Neuronal stem cell (in vitro differentiated cells): Measurements from ENCODE around the gene THRAP3.
A peak's percentile ranks its signal among the peaks of the same experiment; 100 is the strongest.

ENCODE experiments used
- DNase-seq: peaks from one replicate; pipeline ENCODE4 v3.0.0-alpha.2; 2013; ENCODE audit warnings: low spot score
- H2AFZ ChIP-seq: one replicate; pipeline ENCODE4 v1.6.1; 2013; ENCODE audit warnings: mild to moderate bottlenecking, low read length, inconsistent platforms
- H2AK5ac ChIP-seq: 2 replicates; pipeline ENCODE4 v1.6.1; 2013; ENCODE audit warnings: low read depth, mild to moderate bottlenecking, inconsistent platforms, low read length, moderate library complexity, mixed read lengths
- H2BK120ac ChIP-seq: 2 replicates; pipeline ENCODE4 v1.6.1; 2013; ENCODE audit warnings: low read depth, mild to moderate bottlenecking, inconsistent platforms, low read length, moderate library complexity, mixed read lengths
- H2BK12ac ChIP-seq: one replicate; pipeline ENCODE4 v1.6.1; 2013; ENCODE audit warnings: low read length, inconsistent platforms
- H2BK15ac ChIP-seq: 2 replicates; pipeline ENCODE4 v1.6.1; 2013; ENCODE audit warnings: mild to moderate bottlenecking, low read length, inconsistent platforms, mixed read lengths
- H2BK5ac ChIP-seq: one replicate; pipeline ENCODE4 v1.6.1; 2013; ENCODE audit warnings: inconsistent platforms, mild to moderate bottlenecking, low read length, moderate library complexity
- H3K14ac ChIP-seq: one replicate; pipeline ENCODE4 v1.6.1; 2013; ENCODE audit warnings: low read length, inconsistent platforms
- H3K18ac ChIP-seq: 2 replicates; pipeline ENCODE4 v1.6.1; 2013; ENCODE audit warnings: low read length, inconsistent platforms
- H3K23ac ChIP-seq: 2 replicates; pipeline ENCODE4 v1.6.1; 2013; ENCODE audit warnings: low read depth, mild to moderate bottlenecking, mixed read lengths, low read length, inconsistent platforms; ENCODE audit not compliant: poor library complexity
- H3K27ac ChIP-seq: replicated peaks from 3 replicates; pipeline ENCODE4 v1.5.1; 2013; ENCODE audit warnings: low read length, inconsistent platforms
- H3K27me3 ChIP-seq, 3 experiments: 2 replicates each; pipeline ENCODE4 v1.6.1; 2013; ENCODE audit warnings: low read length in 3 of 3, mild to moderate bottlenecking in 2 of 3, inconsistent platforms in 1 of 3, low read depth in 1 of 3, mixed read lengths in 1 of 3, moderate library complexity in 1 of 3; ENCODE audit not compliant: control insufficient read depth in 3 of 3, insufficient read depth in 3 of 3
- H3K36me3 ChIP-seq, 2 donors: replicated peaks in 1 of 2; 2 replicates each; pipeline ENCODE4 v1.6.1; 2013; ENCODE audit warnings: low read length in 2 of 2; ENCODE audit not compliant: control insufficient read depth in 2 of 2, insufficient read depth in 2 of 2
- H3K4ac ChIP-seq: 2 replicates; pipeline ENCODE4 v1.6.1; 2013; ENCODE audit warnings: inconsistent platforms, mild to moderate bottlenecking, low read length, moderate library complexity
- H3K4me1 ChIP-seq, 2 donors: 1 replicate in 1 of 2; 2 replicates in 1 of 2; pipeline ENCODE4 v1.6.1; 2013; ENCODE audit warnings: low read length in 2 of 2, low read depth in 1 of 2; ENCODE audit not compliant: control insufficient read depth in 2 of 2, insufficient read depth in 1 of 2
- H3K4me2 ChIP-seq: one replicate; pipeline ENCODE4 v1.6.1; 2013; ENCODE audit warnings: mild to moderate bottlenecking, low read length, inconsistent platforms; ENCODE audit not compliant: insufficient read depth, poor library complexity, severe bottlenecking
- H3K4me3 ChIP-seq, 2 donors: 2 replicates each; pipeline ENCODE4 v1.5.1; 2013; ENCODE audit warnings: low read length in 2 of 2, mild to moderate bottlenecking in 2 of 2, inconsistent platforms in 1 of 2, moderate library complexity in 1 of 2
- H3K79me1 ChIP-seq: one replicate; pipeline ENCODE4 v1.6.1; 2013; ENCODE audit warnings: low read depth, mild to moderate bottlenecking, inconsistent platforms, low read length, moderate library complexity
- H3K9ac ChIP-seq: one replicate; pipeline ENCODE4 v1.6.1; 2013; ENCODE audit warnings: mild to moderate bottlenecking, low read depth, low read length, inconsistent platforms; ENCODE audit not compliant: poor library complexity
- H3K9me3 ChIP-seq, 2 donors: replicated peaks in 1 of 2; 2 replicates each; pipeline versions ENCODE3 to v1.6.1; 2013; ENCODE audit warnings: low read length in 2 of 2, mild to moderate bottlenecking in 2 of 2, inconsistent platforms in 1 of 2, low read depth in 1 of 2, mixed read lengths in 1 of 2, moderate library complexity in 1 of 2; ENCODE audit not compliant: control insufficient read depth in 2 of 2, insufficient read depth in 1 of 2
- H4K8ac ChIP-seq: one replicate; pipeline ENCODE4 v1.6.1; 2013; ENCODE audit warnings: low read depth, mild to moderate bottlenecking, inconsistent platforms, low read length, moderate library complexity
- H4K91ac ChIP-seq: one replicate; pipeline ENCODE4 v1.6.1; 2013; ENCODE audit warnings: low read length, low read depth, mild to moderate bottlenecking, inconsistent platforms; ENCODE audit not compliant: poor library complexity
- WGBS, 2 donors: extraction: QIAGEN DNeasy Blood & Tissue Kit; methylation state at CpG; one replicate each; pipeline ENCODE4 v1.1.7; 2013; ENCODE audit warnings: missing lambda C conversion rate in 2 of 2, mixed read lengths in 1 of 2; ENCODE audit not compliant: insufficient read length in 2 of 2, insufficient replicate concordance in 1 of 2; ENCODE audit errors: extremely low coverage in 2 of 2; 5-methylcytosine and 5-hydroxymethylcytosine counted together

Gene THRAP3

DNA sequence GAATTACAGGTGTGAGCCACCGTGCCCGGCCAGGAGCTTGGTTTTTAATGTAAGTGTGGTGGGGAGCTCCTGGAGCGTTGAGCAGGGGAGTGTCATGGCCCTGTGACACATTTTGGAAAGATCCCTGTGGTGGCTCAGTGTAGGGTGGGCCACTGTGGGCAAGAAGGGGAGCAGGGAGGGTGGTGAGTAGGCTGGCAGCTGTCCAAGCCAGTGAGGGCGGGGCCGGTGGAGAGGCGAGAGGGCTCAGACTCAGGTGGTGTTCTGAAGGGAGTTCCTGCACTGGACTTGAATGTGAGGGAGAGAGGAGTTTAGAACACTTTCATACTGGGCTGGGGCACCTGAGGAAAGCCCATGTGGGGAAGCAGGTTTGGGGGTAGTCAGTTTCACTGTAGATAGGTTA is 102.3 kb downstream of the THRAP3 start:
- peaks cover 0 to under 1% of the 10 kb centered on the region in 2 donors for H3K9me3 ChIP-seq
- H3K4me2 ChIP-seq: no peak overlapping the region
- no CpG with 5 or more reads among the region's 6 CpGs for WGBS, 2 donors
- no peak overlapping the region for H3K27ac ChIP-seq
- H3K4me3 ChIP-seq: no peak overlapping the region
- H2BK15ac ChIP-seq: no peak overlapping the region
- no peak overlapping the region for H2AFZ ChIP-seq
- H4K8ac ChIP-seq: no peak overlapping the region
- H3K23ac ChIP-seq: no peak overlapping the region
- no peak overlapping the region for H3K4ac ChIP-seq
- no peak overlapping the region for H2BK5ac ChIP-seq
- H3K18ac ChIP-seq: no peak overlapping the region
- H2BK120ac ChIP-seq: no peak overlapping the region
- H3K27me3 ChIP-seq: peaks cover 0 to 23% (median 0%) of the 10 kb centered on the region in 3 experiments
- H3K36me3 ChIP-seq: peaks cover 0 to 9% of the 10 kb centered on the region in 2 donors
- H3K4me1 ChIP-seq: peaks cover 12 to 20% of the 10 kb centered on the region in 2 donors
- peak overlapping the region; percentile 14 for H2AK5ac ChIP-seq
- no peak overlapping the region for H3K14ac ChIP-seq
- DNase-seq: no peak
- no peak overlapping the region for H2BK12ac ChIP-seq
- H3K9ac ChIP-seq: no peak overlapping the region
- no peak overlapping the region for H4K91ac ChIP-seq
- H3K79me1 ChIP-seq: no peaks in the 10 kb centered on the region

DNA sequence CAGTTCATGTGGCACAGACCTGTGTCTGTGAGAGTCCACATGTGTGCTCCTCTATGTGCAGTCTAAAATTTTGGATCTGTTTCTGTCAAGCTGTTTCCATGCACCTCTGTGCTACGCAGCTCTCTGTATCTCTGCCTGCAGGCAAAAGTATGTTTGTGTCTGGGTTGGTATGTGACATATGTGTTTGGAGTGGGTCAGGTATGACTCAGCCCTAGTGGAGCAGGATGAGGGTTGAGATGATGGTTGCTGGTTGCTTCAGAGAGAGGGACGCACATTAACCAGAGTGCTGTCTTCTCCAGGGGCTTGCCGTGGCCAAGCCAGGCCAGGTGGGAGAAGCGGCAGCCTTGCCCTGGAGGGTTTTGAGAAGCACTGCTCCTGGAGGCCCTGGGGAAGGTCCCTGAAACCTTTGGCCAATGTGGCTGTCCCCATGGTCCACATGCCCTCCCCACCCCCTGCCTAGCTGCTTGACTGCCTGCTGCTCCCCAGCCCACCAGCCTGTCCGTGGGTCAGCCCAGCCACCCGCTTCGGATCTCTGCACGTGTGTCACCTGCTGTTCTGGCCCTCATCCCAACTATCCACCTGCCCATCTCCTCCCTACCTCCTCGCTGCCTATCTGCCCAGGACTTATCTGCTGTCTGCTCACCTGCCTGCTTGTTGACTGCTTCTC is 103.3 kb downstream of the THRAP3 start:
- Histone ChIP-seq H3K4me2 (no peak overlapping the region), H2BK12ac (peak overlapping the region; percentile 7), H3K18ac (no peak overlapping the region), H2BK15ac (peak overlapping the region; percentile 18), H3K9ac (no peak overlapping the region), H3K36me3 (peaks cover 0 to 5% of the 10 kb centered on the region in 2 donors), H2BK120ac (peak overlapping the region; percentile 47), H3K23ac (no peak overlapping the region), H2AFZ (no peak overlapping the region), H3K4me1 (peaks cover 7 to 11% of the 10 kb centered on the region in 2 donors), H3K4me3 (no peak overlapping the region), H4K91ac (no peak overlapping the region), H3K14ac (no peak overlapping the region), H3K4ac (no peak overlapping the region), H3K27ac (no peak overlapping the region), H3K27me3 (peaks cover 0 to 12% (median 0%) of the 10 kb centered on the region in 3 experiments), H3K79me1 (no peaks in the 10 kb centered on the region), H2BK5ac (no peak overlapping the region), H4K8ac (no peak overlapping the region), H3K9me3 (no peaks in the 10 kb centered on the region), H2AK5ac (no peak overlapping the region)
- no peak for DNase-seq
- WGBS, 2 donors: no CpG with 5 or more reads among the region's 9 CpGs

DNA sequence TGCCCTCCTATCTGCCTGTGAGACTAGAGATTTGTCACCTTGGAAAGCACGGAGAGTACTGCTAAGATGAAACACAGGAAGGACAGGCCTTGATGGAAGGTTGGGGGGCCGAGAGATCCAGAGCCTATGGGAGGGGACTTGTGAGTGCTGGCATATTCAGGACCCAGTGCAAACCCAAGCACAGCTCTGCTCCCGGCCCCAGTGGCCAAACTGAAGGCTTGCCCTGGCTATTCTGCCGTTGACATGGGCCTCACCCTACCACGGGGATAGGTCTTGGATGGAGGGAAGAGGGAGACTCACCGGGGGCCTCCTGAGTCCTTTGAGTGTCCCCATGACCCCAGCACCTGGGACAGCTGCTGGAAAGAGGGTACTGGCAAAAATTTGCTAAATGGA is 103.8 kb downstream of the THRAP3 start:
- no peak overlapping the region for H3K4me2 ChIP-seq
- no peak overlapping the region for H3K9ac ChIP-seq
- H2AK5ac ChIP-seq: no peak overlapping the region
- H3K36me3 ChIP-seq: peaks cover 0 to 5% of the 10 kb centered on the region in 2 donors
- H3K14ac ChIP-seq: no peak overlapping the region
- no peak overlapping the region for H4K8ac ChIP-seq
- no peak overlapping the region for H2BK120ac ChIP-seq
- H2BK12ac ChIP-seq: no peak overlapping the region
- no peak overlapping the region for H3K27ac ChIP-seq
- no peak overlapping the region for H3K4ac ChIP-seq
- H2BK5ac ChIP-seq: no peak overlapping the region
- no peaks in the 10 kb centered on the region for H3K9me3 ChIP-seq
- H3K27me3 ChIP-seq: peaks cover 0 to 7% (median 0%) of the 10 kb centered on the region in 3 experiments
- no peak overlapping the region for H3K18ac ChIP-seq
- H3K4me1 ChIP-seq: peaks cover 7 to 11% of the 10 kb centered on the region in 2 donors
- DNase-seq: no peak
- peak overlapping the region; percentile 76 for H3K23ac ChIP-seq
- H3K4me3 ChIP-seq: no peak overlapping the region
- H3K79me1 ChIP-seq: no peaks in the 10 kb centered on the region
- peak overlapping the region; percentile 18 for H2BK15ac ChIP-seq
- no peak overlapping the region for H4K91ac ChIP-seq
- WGBS, 2 donors: no CpG with 5 or more reads among the region's 6 CpGs
- H2AFZ ChIP-seq: no peak overlapping the region

DNA sequence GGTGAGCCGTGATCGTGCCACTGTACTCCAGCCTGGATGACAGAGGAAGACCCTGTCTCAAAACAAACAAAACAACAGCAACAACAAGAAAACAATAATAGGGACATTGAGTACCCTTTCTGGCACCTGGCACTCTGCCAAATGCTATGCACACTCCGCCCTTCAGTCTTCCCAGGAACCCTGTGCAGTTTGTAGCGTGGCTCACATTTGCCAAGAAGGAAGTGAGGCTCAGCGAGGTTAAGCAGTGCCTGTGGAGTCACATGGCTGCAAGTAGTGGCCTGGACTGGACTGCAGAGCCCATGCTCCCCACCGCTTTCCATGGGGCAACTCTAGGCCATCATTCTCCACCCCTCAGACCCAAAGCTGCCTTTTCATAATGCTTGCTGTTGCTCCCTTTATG is 104.5 kb downstream of the THRAP3 start:
- H3K14ac ChIP-seq: no peak overlapping the region
- H2AFZ ChIP-seq: no peak overlapping the region
- H3K18ac ChIP-seq: no peak overlapping the region
- no peak overlapping the region for H2AK5ac ChIP-seq
- no peak overlapping the region for H2BK120ac ChIP-seq
- no peak overlapping the region for H3K4me3 ChIP-seq
- H3K27me3 ChIP-seq: peaks cover 0 to 5% (median 0%) of the 10 kb centered on the region in 3 experiments
- H3K36me3 ChIP-seq: peaks cover 0 to 5% of the 10 kb centered on the region in 2 donors
- H3K9ac ChIP-seq: no peak overlapping the region
- WGBS, 2 donors: no CpG with 5 or more reads among the region's 6 CpGs
- no peak for DNase-seq
- H3K9me3 ChIP-seq: no peaks in the 10 kb centered on the region
- no peak overlapping the region for H4K91ac ChIP-seq
- no peak overlapping the region for H3K4me2 ChIP-seq
- H2BK5ac ChIP-seq: no peak overlapping the region
- H2BK12ac ChIP-seq: no peak overlapping the region
- peaks cover 7 to 11% of the 10 kb centered on the region in 2 donors for H3K4me1 ChIP-seq
- no peak overlapping the region for H3K4ac ChIP-seq
- no peak overlapping the region for H3K27ac ChIP-seq
- no peak overlapping the region for H3K23ac ChIP-seq
- H4K8ac ChIP-seq: no peak overlapping the region
- H2BK15ac ChIP-seq: no peak overlapping the region
- H3K79me1 ChIP-seq: no peaks in the 10 kb centered on the region
